IMR-90 (cell line): ENCODE measurements around the gene NRXN2. TPM values are rescaled to one million over a fixed set of nuclear protein-coding genes. Genes with fewer than 3 reads are reported as not detected.

Source experiments
- ATAC-seq: fragments of 200-7000 bp; cut with Tn5 transposase; 2 replicates; pipeline ENCODE4 v1.9.1; 2020; ENCODE audit warnings: low read depth, mild to moderate bottlenecking, moderate library complexity
- BruUV-seq: library from RNA; stranded (reverse); fragments of 400-500 nt; replicated peaks from 2 replicates; lab custom pipeline; 2021; lab: Mats Ljungman, UMichigan
- CTCF ChIA-PET: fragments of 300-600 bp; formaldehyde crosslinking; extraction: SDS; loops from one replicate; lab custom pipeline; 2021; ENCODE audit warnings: antibody characterized with exemption; lab: Yijun Ruan, JAX
- POLR2A ChIA-PET: fragments of 300-600 bp; sonication (Branson Sonifier 250); formaldehyde crosslinking; loops from one replicate; lab custom pipeline; 2022; ENCODE audit warnings: antibody characterized with exemption; ENCODE audit not compliant: unreplicated experiment; lab: Charles Lee
- DNase-seq: peaks from one replicate; pipeline ENCODE4 v3.0.0; 2013
- H2AFZ ChIP-seq: replicated peaks from 2 replicates; pipeline ENCODE3; 2013; ENCODE audit warnings: low read length, mild to moderate bottlenecking; ENCODE audit not compliant: poor library complexity
- H2AK5ac ChIP-seq: 2 replicates; pipeline ENCODE4 v1.6.1; 2013; ENCODE audit warnings: low read depth, low read length, inconsistent platforms
- H2AK9ac ChIP-seq: replicated peaks from 2 replicates; pipeline ENCODE3; 2013; ENCODE audit warnings: mild to moderate bottlenecking, low read depth, low read length, moderate library complexity; ENCODE audit not compliant: poor library complexity
- H2BK120ac ChIP-seq: 2 replicates; pipeline ENCODE4 v1.6.1; 2013; ENCODE audit warnings: low read depth, low read length, inconsistent platforms
- H2BK15ac ChIP-seq: 3 replicates; pipeline ENCODE4 v1.6.1; 2013; ENCODE audit warnings: low read depth, low read length, inconsistent platforms
- H2BK20ac ChIP-seq: 2 replicates; pipeline ENCODE4 v1.6.1; 2013; ENCODE audit warnings: low read depth, mild to moderate bottlenecking, inconsistent platforms, low read length, moderate library complexity
- H2BK5ac ChIP-seq: 2 replicates; pipeline ENCODE4 v1.6.1; 2013; ENCODE audit warnings: mild to moderate bottlenecking, low read depth, low read length, inconsistent platforms; ENCODE audit not compliant: poor library complexity, severe bottlenecking
- H3K14ac ChIP-seq: replicated peaks from 2 replicates; pipeline ENCODE4 v1.6.1; 2013; ENCODE audit warnings: low read depth, low read length, inconsistent platforms
- H3K18ac ChIP-seq: 2 replicates; pipeline ENCODE4 v1.6.1; 2013; ENCODE audit warnings: low read depth, low read length, control low read depth
- H3K23ac ChIP-seq: 2 replicates; pipeline ENCODE4 v1.6.1; 2013; ENCODE audit warnings: low read depth, low read length, inconsistent platforms
- H3K27ac ChIP-seq: 2 replicates; pipeline ENCODE4 v1.5.1; 2013; ENCODE audit warnings: mild to moderate bottlenecking, control low read depth, low read length; ENCODE audit not compliant: insufficient read depth
- H3K27me3 ChIP-seq: 2 replicates; pipeline ENCODE4 v1.6.1; 2013; ENCODE audit warnings: low read length; ENCODE audit not compliant: control insufficient read depth, insufficient read depth
- H3K36me3 ChIP-seq: 2 replicates; pipeline ENCODE4 v1.6.1; 2013; ENCODE audit warnings: low read length, mixed read lengths; ENCODE audit not compliant: control insufficient read depth, insufficient read depth
- H3K4ac ChIP-seq: 2 replicates; pipeline ENCODE4 v1.6.1; 2013; ENCODE audit warnings: low read depth, low read length, inconsistent platforms
- H3K4me1 ChIP-seq: 2 replicates; pipeline ENCODE4 v1.6.1; 2013; ENCODE audit warnings: low read length, mixed read lengths; ENCODE audit not compliant: control insufficient read depth, insufficient read depth
- H3K4me2 ChIP-seq: 2 replicates; pipeline ENCODE4 v1.6.1; 2013; ENCODE audit warnings: low read depth, mild to moderate bottlenecking, control low read depth, low read length, moderate library complexity
- H3K4me3 ChIP-seq: 2 replicates; pipeline ENCODE4 v1.5.1; 2013; ENCODE audit warnings: low read depth, mild to moderate bottlenecking, control low read depth, low read length, moderate library complexity; ENCODE audit not compliant: insufficient read depth
- H3K56ac ChIP-seq: 2 replicates; pipeline ENCODE4 v1.6.1; 2013; ENCODE audit warnings: low read length, inconsistent platforms; ENCODE audit not compliant: insufficient read depth; ENCODE audit errors: extremely low read depth
- H3K79me1 ChIP-seq, 2 experiments: 2 replicates each; pipeline ENCODE4 v1.6.1; 2013; ENCODE audit warnings: low read length in 2 of 2, inconsistent platforms in 1 of 2, low read depth in 1 of 2
- H3K9ac ChIP-seq: 2 replicates; pipeline ENCODE4 v1.6.1; 2013; ENCODE audit warnings: low read depth, low read length, control low read depth
- H3K9me1 ChIP-seq: 2 replicates; pipeline ENCODE4 v1.6.1; 2013; ENCODE audit warnings: low read length, inconsistent platforms; ENCODE audit not compliant: insufficient read depth
- H3K9me3 ChIP-seq: 2 replicates; pipeline ENCODE4 v1.6.1; 2013; ENCODE audit warnings: low read length; ENCODE audit not compliant: control insufficient read depth, insufficient read depth
- H4K20me1 ChIP-seq: 2 replicates; pipeline ENCODE4 v1.6.1; 2013; ENCODE audit warnings: low read length, inconsistent platforms; ENCODE audit not compliant: insufficient read depth
- H4K5ac ChIP-seq: 2 replicates; pipeline ENCODE4 v1.6.1; 2013; ENCODE audit warnings: mild to moderate bottlenecking, low read depth, low read length, control low read depth
- H4K8ac ChIP-seq, 2 experiments: 2 replicates each; pipeline ENCODE4 v1.6.1; 2013; ENCODE audit warnings: low read depth in 2 of 2, low read length in 2 of 2, control low read depth in 1 of 2, inconsistent platforms in 1 of 2
- H4K91ac ChIP-seq: 2 replicates; pipeline ENCODE4 v1.6.1; 2013; ENCODE audit warnings: low read depth, low read length, inconsistent platforms; ENCODE audit not compliant: insufficient read depth
- BHLHE40 ChIP-seq: fragments of 150-350 bp; IDR thresholded peaks from 2 replicates; pipeline ENCODE4 v1.6.1; 2016; ENCODE audit warnings: mild to moderate bottlenecking, low read depth, low read length
- CEBPB ChIP-seq: IDR thresholded peaks from 2 replicates; pipeline ENCODE4 v1.6.1; 2012; ENCODE audit warnings: low read depth, low read length, improper control_type of control experiment
- CHD1 ChIP-seq: IDR thresholded peaks from 2 replicates; pipeline ENCODE4 v1.6.1; 2012; ENCODE audit warnings: low read depth, low read length, improper control_type of control experiment
- FOS ChIP-seq: fragments of 150-350 bp; IDR thresholded peaks from 2 replicates; pipeline ENCODE4 v1.6.1; 2016; ENCODE audit warnings: low read depth, low read length
- MAFK ChIP-seq: IDR thresholded peaks from 2 replicates; pipeline ENCODE4 v1.6.1; 2012; ENCODE audit warnings: low read depth, low read length, improper control_type of control experiment
- MAZ ChIP-seq: IDR thresholded peaks from 2 replicates; pipeline ENCODE4 v1.6.1; 2012; ENCODE audit warnings: low read depth, mild to moderate bottlenecking, low read length, improper control_type of control experiment, moderate library complexity, borderline replicate concordance
- MXI1 ChIP-seq: IDR thresholded peaks from 2 replicates; pipeline ENCODE4 v1.6.1; 2012; ENCODE audit warnings: low read depth, mild to moderate bottlenecking, low read length, moderate library complexity, borderline replicate concordance
- NFE2L2 ChIP-seq: fragments of 150-350 bp; IDR thresholded peaks from 2 replicates; pipeline ENCODE4 v1.6.1; 2016; ENCODE audit warnings: low read depth, mild to moderate bottlenecking, low read length
- POLR2A ChIP-seq: IDR thresholded peaks from 2 replicates; pipeline ENCODE4 v1.6.1; 2012; ENCODE audit warnings: mild to moderate bottlenecking, low read depth, low read length
- RAD21 ChIP-seq: IDR thresholded peaks from 2 replicates; pipeline ENCODE4 v1.6.1; 2012; ENCODE audit warnings: low read length, improper control_type of control experiment
- RCOR1 ChIP-seq: IDR thresholded peaks from 2 replicates; pipeline ENCODE4 v1.6.1; 2012; ENCODE audit warnings: mild to moderate bottlenecking, low read length, improper control_type of control experiment; ENCODE audit not compliant: insufficient replicate concordance
- RFX5 ChIP-seq: IDR thresholded peaks from 2 replicates; pipeline ENCODE4 v1.8.0; 2012; ENCODE audit warnings: low read depth, mild to moderate bottlenecking, low read length, moderate library complexity
- SMC3 ChIP-seq: fragments of 150-350 bp; IDR thresholded peaks from 2 replicates; pipeline ENCODE4 v1.6.1; 2016; ENCODE audit warnings: low read depth, mild to moderate bottlenecking, antibody characterized with exemption, low read length, moderate library complexity
- WGBS, 2 experiments: methylation state at CpG; one replicate each; pipeline versions ENCODE4 v1.1.5 to v1.1.7; 2013; ENCODE audit warnings: missing lambda C conversion rate in 2 of 2; ENCODE audit not compliant: insufficient read length in 1 of 2; ENCODE audit errors: extremely low coverage in 2 of 2; 5-methylcytosine and 5-hydroxymethylcytosine counted together
- dilution Hi-C: fragments of 300-500 bp; cut with HindIII; formaldehyde crosslinking; loops from one replicate; pipeline ENCODE4 v1.14.3; 2018; ENCODE audit warnings: low sequenced_read_pairs; ENCODE audit not compliant: unreplicated experiment
- in situ Hi-C: fragments of 300-500 bp; cut with MboI; formaldehyde crosslinking; loops from 3 replicates; pipeline ENCODE4 v1.14.3; 2019; ENCODE audit warnings: low sequenced_read_pairs, inconsistent platforms, mixed read lengths
- intact Hi-C: fragments of 100-400 bp; cut with micrococcal nuclease; formaldehyde crosslinking; loops from 2 replicates; pipeline ENCODE4 v1.10.0; 2022
- polyA plus RNA-seq, 3 experiments: library from polyadenylated mRNA; depleted of rRNA; stranded (reverse); fragments of >200 nt; gene quantifications; 2 replicates each; pipeline ENCODE4 v1.2.3, GENCODE V29; 2012; ENCODE audit warnings: low replicate concordance in 1 of 3
- total RNA-seq: library from RNA; depleted of rRNA; stranded (reverse); fragments of >200 nt; gene quantifications from 2 replicates; pipeline ENCODE4 v1.2.3, GENCODE V29; 2012
- TF ChIP-seq, protein P1 (sequence below): fragments of 150-350 bp; IDR thresholded peaks from 2 replicates; pipeline ENCODE4 v1.6.1; 2016; ENCODE audit warnings: low read depth, mild to moderate bottlenecking, low read length, moderate library complexity, borderline replicate concordance
- TF ChIP-seq, protein P2 (sequence below): conservative IDR thresholded peaks from 2 replicates; pipeline ENCODE4 v1.5.1; 2012; ENCODE audit warnings: mild to moderate bottlenecking, low read depth, low read length, improper control_type of control experiment
- TF ChIP-seq, protein P3 (sequence below): fragments of 150-350 bp; IDR thresholded peaks from 2 replicates; pipeline ENCODE4 v1.6.1; 2017; ENCODE audit warnings: mild to moderate bottlenecking, antibody characterized with exemption, low read length, low read depth

NRXN2 gene
- total and polyA plus RNA-seq, 2 of the 4 experiments (the other 2 are of a cell fraction): 0.18 to 0.22 TPM

DNA sequence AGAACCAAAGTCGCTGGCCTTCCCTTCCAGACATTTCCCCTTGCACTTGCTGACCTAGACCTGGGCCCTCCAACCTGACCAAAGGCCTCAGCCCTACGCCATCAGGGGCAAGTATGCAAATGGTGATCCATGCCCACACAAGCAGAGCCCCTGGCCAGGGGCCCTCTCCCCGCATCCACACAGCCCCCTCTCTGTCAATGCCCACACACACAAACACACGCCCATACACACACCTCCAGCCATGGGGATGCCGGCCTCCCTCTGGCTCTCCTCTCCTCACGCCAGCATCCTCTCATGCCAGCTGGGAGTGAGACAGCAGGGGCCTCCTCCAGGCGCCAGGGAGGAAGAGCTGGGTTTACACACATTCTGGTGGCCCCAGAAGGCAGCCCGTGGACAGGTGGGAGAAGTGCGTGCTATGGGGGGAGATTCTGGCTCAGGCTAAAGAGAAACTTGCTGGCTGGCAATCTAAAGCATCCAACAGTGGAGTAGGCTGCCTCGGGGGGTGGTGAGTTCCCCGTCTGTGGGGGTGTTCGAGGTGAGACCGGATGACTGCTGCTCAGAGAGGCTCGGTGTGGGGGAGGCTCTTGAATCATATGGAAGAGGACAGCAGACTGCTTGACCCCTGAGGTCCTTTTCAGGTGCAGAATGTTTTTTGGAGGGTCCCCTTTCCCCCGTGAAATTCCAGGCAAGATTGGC, 4.8 kb downstream of the NRXN2 start:
- H3K14ac ChIP-seq: no peak overlapping the region
- in situ Hi-C loops (no loop called here), intact Hi-C loops (no loop called here), dilution Hi-C loops (no loop called here)
- H3K9me1 ChIP-seq: no peaks in the 10 kb centered on the region
- no peak overlapping the region for H2AK9ac ChIP-seq
- no peak overlapping the region for H2BK5ac ChIP-seq
- H2BK20ac ChIP-seq: no peak overlapping the region
- no peaks in the 10 kb centered on the region for H3K36me3 ChIP-seq
- H4K8ac ChIP-seq: no peak overlapping the region
- H3K9ac ChIP-seq: no peak overlapping the region
- H3K4me1 ChIP-seq: no peaks in the 10 kb centered on the region
- H2BK120ac ChIP-seq: no peak overlapping the region
- POLR2A ChIA-PET: no interaction called here
- no peak overlapping the region for H2BK15ac ChIP-seq
- no TSS peak for BruUV-seq
- DNase-seq (no peak), ATAC-seq (no peak)
- no peak overlapping the region for H3K23ac ChIP-seq
- no peak overlapping the region for H3K56ac ChIP-seq
- peaks cover 85% of the 10 kb centered on the region for H3K27me3 ChIP-seq
- no peak overlapping the region for H4K5ac ChIP-seq
- no peaks in the 10 kb centered on the region for H3K79me1 ChIP-seq
- H3K9me3 ChIP-seq: no peaks in the 10 kb centered on the region
- no peak overlapping the region for H3K4me3 ChIP-seq
- WGBS, 2 experiments: 74% methylated on average over 5 of the region's 15 CpGs; no CpG with 5 or more reads in 1 of the 2 experiments
- CTCF ChIA-PET: interaction anchor here (1.3 kb wide), 1 partner anchor 29 kb away, joined by 5 read pairs; no protein-coding TSS in a partner anchor
- H3K27ac ChIP-seq: no peak overlapping the region
- no peak overlapping the region for H3K4me2 ChIP-seq
- no peak overlapping the region for H3K18ac ChIP-seq
- H4K20me1 ChIP-seq: no peaks in the 10 kb centered on the region
- no peak overlapping the region for H2AFZ ChIP-seq
- TF ChIP-seq MXI1 (no peak), FOS (no peak), SMC3 (no peak), CEBPB (no peak), MAFK (no peak), MAZ (no peak), RCOR1 (no peak), RAD21 (no peak), BHLHE40 (no peak), CHD1 (no peak), RFX5 (no peak), NFE2L2 (no peak), POLR2A (no peak)
- TF ChIP-seq, protein P1, sequence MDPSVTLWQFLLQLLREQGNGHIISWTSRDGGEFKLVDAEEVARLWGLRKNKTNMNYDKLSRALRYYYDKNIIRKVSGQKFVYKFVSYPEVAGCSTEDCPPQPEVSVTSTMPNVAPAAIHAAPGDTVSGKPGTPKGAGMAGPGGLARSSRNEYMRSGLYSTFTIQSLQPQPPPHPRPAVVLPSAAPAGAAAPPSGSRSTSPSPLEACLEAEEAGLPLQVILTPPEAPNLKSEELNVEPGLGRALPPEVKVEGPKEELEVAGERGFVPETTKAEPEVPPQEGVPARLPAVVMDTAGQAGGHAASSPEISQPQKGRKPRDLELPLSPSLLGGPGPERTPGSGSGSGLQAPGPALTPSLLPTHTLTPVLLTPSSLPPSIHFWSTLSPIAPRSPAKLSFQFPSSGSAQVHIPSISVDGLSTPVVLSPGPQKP: no peak
- TF ChIP-seq, protein P2, sequence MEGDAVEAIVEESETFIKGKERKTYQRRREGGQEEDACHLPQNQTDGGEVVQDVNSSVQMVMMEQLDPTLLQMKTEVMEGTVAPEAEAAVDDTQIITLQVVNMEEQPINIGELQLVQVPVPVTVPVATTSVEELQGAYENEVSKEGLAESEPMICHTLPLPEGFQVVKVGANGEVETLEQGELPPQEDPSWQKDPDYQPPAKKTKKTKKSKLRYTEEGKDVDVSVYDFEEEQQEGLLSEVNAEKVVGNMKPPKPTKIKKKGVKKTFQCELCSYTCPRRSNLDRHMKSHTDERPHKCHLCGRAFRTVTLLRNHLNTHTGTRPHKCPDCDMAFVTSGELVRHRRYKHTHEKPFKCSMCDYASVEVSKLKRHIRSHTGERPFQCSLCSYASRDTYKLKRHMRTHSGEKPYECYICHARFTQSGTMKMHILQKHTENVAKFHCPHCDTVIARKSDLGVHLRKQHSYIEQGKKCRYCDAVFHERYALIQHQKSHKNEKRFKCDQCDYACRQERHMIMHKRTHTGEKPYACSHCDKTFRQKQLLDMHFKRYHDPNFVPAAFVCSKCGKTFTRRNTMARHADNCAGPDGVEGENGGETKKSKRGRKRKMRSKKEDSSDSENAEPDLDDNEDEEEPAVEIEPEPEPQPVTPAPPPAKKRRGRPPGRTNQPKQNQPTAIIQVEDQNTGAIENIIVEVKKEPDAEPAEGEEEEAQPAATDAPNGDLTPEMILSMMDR: no peak
- TF ChIP-seq, protein P3, sequence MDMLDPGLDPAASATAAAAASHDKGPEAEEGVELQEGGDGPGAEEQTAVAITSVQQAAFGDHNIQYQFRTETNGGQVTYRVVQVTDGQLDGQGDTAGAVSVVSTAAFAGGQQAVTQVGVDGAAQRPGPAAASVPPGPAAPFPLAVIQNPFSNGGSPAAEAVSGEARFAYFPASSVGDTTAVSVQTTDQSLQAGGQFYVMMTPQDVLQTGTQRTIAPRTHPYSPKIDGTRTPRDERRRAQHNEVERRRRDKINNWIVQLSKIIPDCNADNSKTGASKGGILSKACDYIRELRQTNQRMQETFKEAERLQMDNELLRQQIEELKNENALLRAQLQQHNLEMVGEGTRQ: no peak
- H3K4ac ChIP-seq: no peak overlapping the region
- no peak overlapping the region for H4K91ac ChIP-seq
- no peak overlapping the region for H2AK5ac ChIP-seq
